ENCODE data around the gene ELFN1.

DNA sequence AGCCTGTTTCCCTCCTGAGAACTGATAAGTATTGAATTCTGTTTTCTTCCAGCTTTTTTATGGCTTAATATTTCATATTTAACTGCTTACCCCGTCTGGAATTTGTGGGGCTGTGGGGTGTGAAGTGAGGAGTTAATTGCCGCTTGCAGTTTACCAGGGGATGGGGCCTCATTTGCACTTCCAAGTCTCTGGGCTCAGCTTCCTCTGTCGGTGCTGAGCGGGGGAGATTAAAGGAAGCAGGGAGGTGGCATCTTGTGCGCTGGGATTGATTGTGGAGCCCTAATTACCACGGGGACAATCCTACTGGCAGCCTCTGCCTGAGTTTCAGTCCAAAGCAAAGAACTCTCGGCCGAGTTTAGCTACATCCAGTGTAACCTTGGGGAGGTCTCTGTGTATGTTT is 33.4 kb downstream of the ELFN1 start:
- no peak for TF ChIP-seq CTCF (IDR thresholded peaks at IDR 0.05; ENCODE audit: extremely low read depth in 1 of 2, insufficient read depth in 1 of 2, low read depth in 1 of 2, low read length in 2 of 2)
- TF ChIP-seq EZH2 (IDR thresholded peaks at IDR 0.05; ENCODE audit: borderline replicate concordance, low read depth, low read length, severe bottlenecking), result no peak
- TF ChIP-seq POLR2A (IDR thresholded peaks at IDR 0.05; ENCODE audit: low read depth, low read length), result no peak
- TF ChIP-seq GATA2 (IDR thresholded peaks at IDR 0.05; ENCODE audit: insufficient read depth, insufficient read length, low read depth, low read length), result no peak

All from endothelial cell of umbilical vein (primary cell).